ENCODE measurements around the gene CST7. TPM values are rescaled to one million over a fixed set of nuclear protein-coding genes. Genes with fewer than 3 reads are reported as not detected.

CST7 gene
- total RNA-seq, 1 experiment from 2014 or later = not detected

- Histone ChIP-seq H2AFZ (ENCODE audit: low read depth, low read length, poor library complexity, severe bottlenecking) (no peak overlapping the region), H3K4me2 (ENCODE audit: low read length) (no peak overlapping the region), H3K9me2 (ENCODE audit: insufficient read depth) (no peaks in the 10 kb centered on the region), H4K20me1 (ENCODE audit: insufficient read depth) (no peaks in the 10 kb centered on the region), H3K79me2 (ENCODE audit: insufficient read depth, low read length) (no peaks in the 10 kb centered on the region), H3K4me1 (ENCODE audit: control insufficient read depth in 1 of 2, insufficient read depth in 2 of 2, low read length in 2 of 2) (no peaks in the 10 kb centered on the region), H3K4me3 (replicated peaks in 1 of 2; ENCODE audit: low read depth in 1 of 2, low read length in 2 of 2) (no peak overlapping the region), H3K9me3 (ENCODE audit: control insufficient read depth in 1 of 2, insufficient read depth in 1 of 2, low read depth in 1 of 2, low read length in 2 of 2) (no peaks in the 10 kb centered on the region), H3K36me3 (ENCODE audit: control insufficient read depth in 1 of 2, insufficient read depth in 2 of 2, low read length in 2 of 2) (peaks cover 12 to 27% of the 10 kb centered on the region in 2 experiments; a peak in 3 of 4 replicates), H3K9ac (ENCODE audit: low read length) (no peak overlapping the region), H3K27ac (ENCODE audit: low read depth, low read length) (no peak overlapping the region), H3K27me3 (ENCODE audit: insufficient read depth, low read length) (no peaks in the 10 kb centered on the region)
- POLR2A ChIA-PET = no interaction called here
- intact Hi-C loops (cut with micrococcal nuclease) = no loop called here
- CTCF ChIA-PET = no interaction called here
- RAD21 ChIA-PET (ENCODE audit: low non-redundant PET in 1 of 2, low total read pairs in 2 of 2, uncharacterized antibody in 2 of 2, unreplicated experiment in 2 of 2) = no interaction called here
- DNase-seq (ENCODE audit: low read depth, low spot score) = no peak
- TF ChIP-seq EZH2phosphoT487 (IDR thresholded peaks at IDR 0.05; ENCODE audit: borderline replicate concordance) = no peak
- no peak for TF ChIP-seq SRF (IDR thresholded peaks at IDR 0.05; ENCODE audit: low read depth)
- TF ChIP-seq ATF3 (IDR thresholded peaks at IDR 0.05) = no peak
- TF ChIP-seq EGR1 (IDR thresholded peaks at IDR 0.05; ENCODE audit: low read depth) = no peak
- TF ChIP-seq ZNF274 (IDR thresholded peaks at IDR 0.05; ENCODE audit: low read depth, low read length) = no peak
- no peak for ATAC-seq
- no TSS peak for BruUV-seq (replicated peaks)
These were observed 14.8 kb downstream of the CST7 start for GRCh38 chr20:24963672-24964505.

- no peak for ATAC-seq
- no peak overlapping the region for H2AFZ ChIP-seq (ENCODE audit: low read depth, low read length, poor library complexity, severe bottlenecking)
- no peak overlapping the region for H3K4me3 ChIP-seq (replicated peaks in 1 of 2; ENCODE audit: low read depth in 1 of 2, low read length in 2 of 2)
- ChIA-PET POLR2A (no interaction called here), RAD21 (ENCODE audit: low non-redundant PET in 1 of 2, low total read pairs in 2 of 2, uncharacterized antibody in 2 of 2, unreplicated experiment in 2 of 2) (no interaction called here), CTCF (no interaction called here)
- H3K79me2 ChIP-seq (ENCODE audit: insufficient read depth, low read length) = no peaks in the 10 kb centered on the region
- no peaks in the 10 kb centered on the region for H4K20me1 ChIP-seq (ENCODE audit: insufficient read depth)
- no peak overlapping the region for H3K27ac ChIP-seq (ENCODE audit: low read depth, low read length)
- no peaks in the 10 kb centered on the region for H3K4me1 ChIP-seq (ENCODE audit: control insufficient read depth in 1 of 2, insufficient read depth in 2 of 2, low read length in 2 of 2)
- no TSS peak for BruUV-seq (replicated peaks)
- intact Hi-C loops (cut with micrococcal nuclease) = no loop called here
- H3K9me2 ChIP-seq (ENCODE audit: insufficient read depth) = no peaks in the 10 kb centered on the region
- DNase-seq (ENCODE audit: low read depth, low spot score) = no peak
- no peak overlapping the region for H3K4me2 ChIP-seq (ENCODE audit: low read length)
- no peaks in the 10 kb centered on the region for H3K27me3 ChIP-seq (ENCODE audit: insufficient read depth, low read length)
- no peak for TF ChIP-seq ZNF274 (IDR thresholded peaks at IDR 0.05; ENCODE audit: low read depth, low read length)
- H3K36me3 ChIP-seq (ENCODE audit: control insufficient read depth in 1 of 2, insufficient read depth in 2 of 2, low read length in 2 of 2) = peaks cover 18 to 31% of the 10 kb centered on the region in 2 experiments; a peak in 3 of 4 replicates
- no peaks in the 10 kb centered on the region for H3K9me3 ChIP-seq (ENCODE audit: control insufficient read depth in 1 of 2, insufficient read depth in 1 of 2, low read depth in 1 of 2, low read length in 2 of 2)
- no peak overlapping the region for H3K9ac ChIP-seq (ENCODE audit: low read length)
These were observed 15.4 kb downstream of the CST7 start for GRCh38 chr20:24964506-24964840.
